AG10803 (cell line): ENCODE measurements around the gene STK11.

Experiments used
- DNase-seq: peaks from one replicate; pipeline ENCODE4 v3.0.0; 2010; ENCODE audit warnings: low read depth
- H3K4me3 ChIP-seq: 2 replicates; pipeline ENCODE4 v1.5.1; 2011; ENCODE audit warnings: mild to moderate bottlenecking, low read length, control low read depth
- TF ChIP-seq, protein P1 (sequence below): conservative IDR thresholded peaks from 2 replicates; pipeline ENCODE4 v1.5.1; 2011; ENCODE audit warnings: mild to moderate bottlenecking, low read length, control low read depth, inconsistent platforms

Gene STK11

DNA sequence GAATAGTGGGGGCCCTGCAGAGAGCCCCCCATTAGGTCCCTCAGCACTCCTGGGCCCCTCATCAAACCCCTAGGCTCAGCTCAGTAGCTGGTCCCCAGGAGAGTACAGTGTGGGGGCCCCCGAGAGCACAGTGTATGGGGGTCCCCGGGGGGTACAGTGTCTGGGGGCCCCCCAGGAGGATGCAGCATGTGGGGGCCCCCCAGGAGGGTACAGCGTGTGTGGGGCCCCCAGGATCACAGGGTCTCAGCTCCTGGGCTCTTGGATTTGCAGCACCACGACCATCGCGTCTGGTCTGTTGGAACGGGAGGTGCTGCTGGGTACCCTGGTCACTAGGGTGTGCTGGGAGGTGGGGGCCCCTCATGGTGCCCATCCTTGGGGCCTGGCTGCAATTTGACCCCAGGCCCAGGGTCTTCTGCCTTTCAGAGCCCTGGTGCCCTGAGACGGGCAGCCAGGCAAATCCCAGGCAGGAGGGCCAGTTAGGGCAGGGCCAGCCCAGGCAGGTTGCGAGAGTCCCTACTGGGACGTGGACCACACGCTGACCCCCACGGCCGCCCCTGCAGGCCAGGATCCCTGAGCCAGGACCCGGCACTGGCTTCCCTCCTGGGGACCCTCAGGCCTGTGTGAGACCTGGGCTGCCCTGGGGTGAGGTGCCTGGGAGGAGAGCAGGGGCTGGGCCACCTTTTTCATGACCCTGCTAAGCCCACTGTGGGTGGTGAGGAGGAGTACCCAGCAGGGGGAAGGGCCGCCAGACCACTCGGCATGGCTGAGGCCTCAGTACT, 18.7 kb downstream of the STK11 start:
- H3K4me3 ChIP-seq = no peak overlapping the region
- no peak for DNase-seq
- TF ChIP-seq, protein P1, sequence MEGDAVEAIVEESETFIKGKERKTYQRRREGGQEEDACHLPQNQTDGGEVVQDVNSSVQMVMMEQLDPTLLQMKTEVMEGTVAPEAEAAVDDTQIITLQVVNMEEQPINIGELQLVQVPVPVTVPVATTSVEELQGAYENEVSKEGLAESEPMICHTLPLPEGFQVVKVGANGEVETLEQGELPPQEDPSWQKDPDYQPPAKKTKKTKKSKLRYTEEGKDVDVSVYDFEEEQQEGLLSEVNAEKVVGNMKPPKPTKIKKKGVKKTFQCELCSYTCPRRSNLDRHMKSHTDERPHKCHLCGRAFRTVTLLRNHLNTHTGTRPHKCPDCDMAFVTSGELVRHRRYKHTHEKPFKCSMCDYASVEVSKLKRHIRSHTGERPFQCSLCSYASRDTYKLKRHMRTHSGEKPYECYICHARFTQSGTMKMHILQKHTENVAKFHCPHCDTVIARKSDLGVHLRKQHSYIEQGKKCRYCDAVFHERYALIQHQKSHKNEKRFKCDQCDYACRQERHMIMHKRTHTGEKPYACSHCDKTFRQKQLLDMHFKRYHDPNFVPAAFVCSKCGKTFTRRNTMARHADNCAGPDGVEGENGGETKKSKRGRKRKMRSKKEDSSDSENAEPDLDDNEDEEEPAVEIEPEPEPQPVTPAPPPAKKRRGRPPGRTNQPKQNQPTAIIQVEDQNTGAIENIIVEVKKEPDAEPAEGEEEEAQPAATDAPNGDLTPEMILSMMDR = no peak

DNA sequence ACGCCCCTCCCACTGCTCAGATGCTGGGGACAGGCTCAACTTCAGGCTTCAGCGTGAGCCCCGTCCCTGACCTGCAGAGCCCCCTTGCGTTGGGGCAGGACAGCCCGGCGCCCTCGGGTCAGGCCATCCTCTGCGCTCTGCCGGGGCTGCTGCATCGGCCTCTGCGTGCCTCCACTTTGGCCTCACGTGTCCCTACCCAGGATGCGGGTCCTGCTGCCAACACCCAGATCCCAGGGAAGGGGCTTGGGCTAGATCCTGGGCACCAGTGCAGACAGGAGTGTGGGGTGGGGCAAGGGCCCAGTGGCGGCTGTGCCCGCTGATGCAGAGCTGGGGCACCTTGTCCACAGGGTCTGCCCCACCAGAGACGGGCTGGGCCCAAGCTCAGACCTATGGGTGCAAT, 19.3 kb downstream of the STK11 start:
- TF ChIP-seq, protein P1 = no peak
- DNase-seq = no peak

DNA sequence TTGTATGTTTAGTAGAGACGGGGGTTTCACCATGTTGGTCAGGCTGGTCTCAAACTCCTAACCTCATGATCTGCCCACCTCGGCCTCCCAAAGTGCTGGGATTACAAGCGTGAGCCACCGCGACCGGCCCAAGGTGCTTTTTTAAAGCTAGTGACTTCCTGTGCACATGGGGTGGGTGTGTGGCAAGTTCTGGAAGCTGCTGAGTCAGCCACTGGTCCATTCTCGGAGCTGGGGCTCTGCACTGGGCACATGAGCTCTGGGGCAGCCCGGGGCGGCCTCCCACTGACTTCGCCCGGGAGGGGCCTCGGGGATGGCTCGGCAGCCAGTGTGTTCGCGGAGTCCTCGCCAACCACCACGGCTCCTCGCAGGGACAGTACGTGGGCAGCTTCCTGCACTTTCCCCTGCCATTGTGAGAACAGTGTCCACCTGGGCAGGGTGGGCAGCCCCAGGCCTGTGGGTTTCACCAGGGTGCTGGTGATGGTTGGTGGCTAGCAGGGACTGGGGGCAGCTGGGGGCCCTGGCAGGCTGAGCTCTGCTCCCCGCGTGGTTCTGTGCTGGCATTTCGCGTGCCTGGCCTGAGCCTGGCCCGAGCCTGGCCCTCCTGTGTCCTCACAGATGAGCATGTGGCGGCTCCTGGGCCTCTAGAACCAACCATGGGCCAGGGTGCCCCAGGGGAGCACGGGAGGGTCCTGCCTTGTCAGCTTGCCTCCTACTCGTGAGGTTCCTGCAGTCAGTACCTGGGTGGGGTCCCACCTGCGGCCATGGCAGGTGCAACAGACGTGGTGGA, 20.1 kb downstream of the STK11 start:
- TF ChIP-seq, protein P1 = no peak
- no peak for DNase-seq

More for the DNA sequence above, 19.3 kb downstream of the STK11 start:
- H3K4me3 ChIP-seq = no peak overlapping the region

DNA sequence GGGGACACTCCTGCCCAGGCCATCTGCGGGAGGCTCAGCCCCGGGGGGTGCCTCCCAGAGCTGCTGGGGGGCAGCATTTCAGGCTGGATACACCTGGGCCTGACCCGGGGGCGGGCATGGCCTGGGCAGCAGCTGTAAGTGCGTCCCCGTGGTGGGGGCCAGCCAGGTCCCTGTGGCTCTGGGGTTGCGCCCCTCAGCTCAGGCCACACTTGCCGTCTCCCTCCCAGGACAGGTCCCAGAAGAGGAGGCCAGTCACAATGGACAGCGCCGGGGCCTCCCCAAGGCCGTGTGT, 20.6 kb downstream of the STK11 start:
- TF ChIP-seq, protein P1 = no peak
- no peak for DNase-seq
- no peak overlapping the region for H3K4me3 ChIP-seq

More for the DNA sequence above, 20.1 kb downstream of the STK11 start:
- no peak overlapping the region for H3K4me3 ChIP-seq

DNA sequence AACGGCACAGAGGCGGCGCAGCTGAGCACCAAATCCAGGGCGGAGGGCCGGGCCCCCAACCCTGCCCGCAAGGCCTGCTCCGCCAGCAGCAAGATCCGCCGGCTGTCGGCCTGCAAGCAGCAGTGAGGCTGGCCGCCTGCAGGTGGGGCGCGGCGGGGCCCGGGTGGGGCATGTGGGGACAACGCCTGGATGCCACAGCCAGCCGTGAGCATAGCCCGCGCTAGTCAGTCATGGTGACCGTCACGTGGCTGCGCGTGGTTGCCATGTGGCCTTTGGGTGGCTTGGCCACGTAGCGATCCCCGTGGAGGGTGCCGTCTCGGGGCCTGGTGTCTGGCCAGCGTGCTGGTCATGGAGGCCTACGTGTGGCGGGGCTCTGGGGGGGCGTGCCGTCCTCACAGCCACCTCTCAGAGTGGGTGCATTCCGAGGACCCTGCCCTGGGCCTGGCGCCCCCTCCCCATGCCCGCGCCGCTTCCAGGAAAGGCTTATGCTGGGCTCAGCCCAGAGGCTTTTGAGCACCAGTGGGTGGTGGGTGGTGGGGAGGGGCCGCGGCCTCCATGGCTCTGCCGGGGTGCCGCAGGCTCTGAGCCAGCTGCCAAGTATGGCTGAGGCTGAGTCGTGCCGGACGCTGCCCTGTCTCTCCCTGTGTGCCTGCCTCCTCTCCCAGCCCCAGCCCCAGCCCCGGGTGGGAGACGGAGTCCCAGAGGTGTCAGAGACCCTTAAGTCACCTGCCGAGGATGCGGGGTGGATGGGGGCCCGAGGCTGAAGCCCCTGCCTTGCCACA, 21.1 kb downstream of the STK11 start:
- TF ChIP-seq, protein P1 = no peak

DNA sequence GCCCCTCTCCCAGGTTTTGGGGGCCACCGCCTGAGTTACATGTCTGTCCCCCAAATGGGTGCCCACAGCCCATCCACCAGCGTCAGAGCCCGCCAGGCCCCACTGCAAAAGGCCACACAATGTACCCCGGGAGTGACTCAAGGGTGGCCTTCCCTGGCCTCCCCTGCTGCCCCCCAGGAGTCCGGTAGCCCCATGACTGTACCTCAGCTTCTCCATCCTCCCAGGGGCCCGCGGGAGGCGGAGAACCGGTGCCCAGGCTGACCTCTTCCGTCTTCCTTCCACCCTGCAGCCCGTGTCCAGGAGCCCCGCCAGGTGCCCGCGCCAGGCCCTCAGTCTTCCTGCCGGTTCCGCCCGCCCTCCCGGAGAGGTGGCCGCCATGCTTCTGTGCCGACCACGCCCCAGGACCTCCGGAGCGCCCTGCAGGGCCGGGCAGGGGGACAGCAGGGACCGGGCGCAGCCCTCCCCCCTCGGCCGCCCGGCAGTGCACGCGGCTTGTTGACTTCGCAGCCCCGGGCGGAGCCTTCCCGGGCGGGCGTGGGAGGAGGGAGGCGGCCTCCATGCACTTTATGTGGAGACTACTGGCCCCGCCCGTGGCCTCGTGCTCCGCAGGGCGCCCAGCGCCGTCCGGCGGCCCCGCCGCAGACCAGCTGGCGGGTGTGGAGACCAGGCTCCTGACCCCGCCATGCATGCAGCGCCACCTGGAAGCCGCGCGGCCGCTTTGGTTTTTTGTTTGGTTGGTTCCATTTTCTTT, 21.9 kb downstream of the STK11 start:
- no peak overlapping the region for H3K4me3 ChIP-seq
- DNase-seq = no peak
- TF ChIP-seq, protein P1 = no peak

More for the DNA sequence above, 21.1 kb downstream of the STK11 start:
- no peak for DNase-seq
- no peak overlapping the region for H3K4me3 ChIP-seq
